WTC11 (cell line): ENCODE results near the gene ZDBF2. TPM values are rescaled to one million over a fixed set of nuclear protein-coding genes. Genes with fewer than 3 reads are reported as not detected.

Experiments
- ATAC-seq: fragments of 200-7000 bp; cut with Tn5 transposase; 2 replicates; pipeline ENCODE4 v1.10.0; 2021; ENCODE audit warnings: mild to moderate bottlenecking, moderate library complexity
- CTCF ChIA-PET: fragments of 300-600 bp; sonication (Branson Sonifier 250); formaldehyde crosslinking; loops from one replicate; lab custom pipeline; 2021; ENCODE audit warnings: antibody characterized with exemption; lab: Charles Lee
- POLR2A ChIA-PET: fragments of 350-600 bp; sonication (Branson Sonifier 250); formaldehyde crosslinking; loops from one replicate; lab custom pipeline; 2021; ENCODE audit warnings: antibody characterized with exemption; lab: Charles Lee
- DNase-seq: peaks from one replicate; pipeline ENCODE4 v3.0.0; 2021; ENCODE audit warnings: low spot score
- H3K27ac Mint-ChIP-seq: 2 replicates; pipeline ENCODE4 v1.8.0; 2021; ENCODE audit warnings: mixed read lengths
- H3K27me3 Mint-ChIP-seq: 2 replicates; pipeline ENCODE4 v1.8.0; 2021; ENCODE audit warnings: low read depth, mild to moderate bottlenecking, moderate library complexity, mixed read lengths
- H3K36me3 Mint-ChIP-seq: 2 replicates; pipeline ENCODE4 v1.8.0; 2021; ENCODE audit warnings: mixed read lengths
- H3K4me1 Mint-ChIP-seq: 2 replicates; pipeline ENCODE4 v1.8.0; 2022; ENCODE audit warnings: mixed read lengths
- H3K4me3 Mint-ChIP-seq: 2 replicates; pipeline ENCODE4 v1.8.0; 2021; ENCODE audit warnings: mild to moderate bottlenecking, moderate library complexity, mixed read lengths
- H3K9me3 Mint-ChIP-seq: 2 replicates; pipeline ENCODE4 v1.8.0; 2021; ENCODE audit warnings: mixed read lengths
- CREB1 ChIP-seq: sonication (generic); formaldehyde crosslinking; IDR thresholded peaks from 2 replicates; pipeline ENCODE4 v1.8.0; 2023; ENCODE audit warnings: mild to moderate bottlenecking, missing genetic modification reagents
- PRRX2 ChIP-seq: fragments of 250-450 bp; sonication (Bioruptor Pico); IDR thresholded peaks from 2 replicates; pipeline ENCODE4 v1.8.0; 2021; ENCODE audit warnings: mild to moderate bottlenecking
- SMAD4 ChIP-seq: sonication (generic); formaldehyde crosslinking; IDR thresholded peaks from 2 replicates; pipeline ENCODE4 v1.8.0; 2022; ENCODE audit warnings: mild to moderate bottlenecking, missing genetic modification reagents
- TCF7 ChIP-seq: sonication (generic); formaldehyde crosslinking; IDR thresholded peaks from 2 replicates; pipeline ENCODE4 v1.8.0; 2022; ENCODE audit warnings: mild to moderate bottlenecking, low read depth, missing genetic modification reagents, moderate library complexity
- TEAD4 ChIP-seq: sonication (generic); formaldehyde crosslinking; IDR thresholded peaks from 2 replicates; pipeline ENCODE4 v1.8.0; 2022; ENCODE audit warnings: mild to moderate bottlenecking, missing genetic modification reagents
- ZNF121 ChIP-seq: sonication (generic); formaldehyde crosslinking; IDR thresholded peaks from 2 replicates; pipeline ENCODE4 v1.8.0; 2023; ENCODE audit warnings: missing genetic modification reagents
- ZNF138 ChIP-seq: sonication (generic); formaldehyde crosslinking; conservative IDR thresholded peaks from 2 replicates; pipeline ENCODE4 v1.8.1; 2022; ENCODE audit warnings: mild to moderate bottlenecking, moderate library complexity, missing genetic modification reagents
- ZNF416 ChIP-seq: fragments of 250-450 bp; sonication (Bioruptor Pico); IDR thresholded peaks from 2 replicates; pipeline ENCODE4 v1.9.0; 2021; ENCODE audit warnings: mild to moderate bottlenecking, inconsistent platforms
- total RNA-seq: library from RNA; stranded (reverse); gene quantifications from 3 replicates; pipeline ENCODE4 v1.2.3, GENCODE V29; 2021
- TF ChIP-seq, protein P1 (sequence below): sonication (generic); formaldehyde crosslinking; IDR thresholded peaks from 2 replicates; pipeline ENCODE4 v1.8.1; 2023; ENCODE audit warnings: mild to moderate bottlenecking, missing genetic modification reagents
- TF ChIP-seq, protein P2 (sequence below): fragments of 250-450 bp; sonication (Bioruptor Pico); IDR thresholded peaks from 2 replicates; pipeline ENCODE4 v1.9.0; 2021; ENCODE audit warnings: mild to moderate bottlenecking
- TF ChIP-seq, protein P3 (sequence below): sonication (generic); formaldehyde crosslinking; IDR thresholded peaks from 2 replicates; pipeline ENCODE4 v1.8.1; 2022; ENCODE audit warnings: low read depth, mild to moderate bottlenecking, moderate library complexity, missing genetic modification reagents, borderline replicate concordance
- TF ChIP-seq, protein P4 (sequence below): sonication (generic); formaldehyde crosslinking; IDR thresholded peaks from 2 replicates; pipeline ENCODE4 v1.8.0; 2022; ENCODE audit warnings: missing genetic modification reagents
- TF ChIP-seq, protein P5 (sequence below): fragments of 250-450 bp; sonication (Bioruptor Pico); IDR thresholded peaks from 2 replicates; pipeline ENCODE4 v1.9.0; 2021; ENCODE audit warnings: mild to moderate bottlenecking
- TF ChIP-seq, protein P6 (sequence below): fragments of 250-450 bp; sonication (Bioruptor Pico); conservative IDR thresholded peaks from 2 replicates; pipeline ENCODE4 v1.9.0; 2021; ENCODE audit warnings: mild to moderate bottlenecking
- TF ChIP-seq, protein P7 (sequence below): sonication (generic); formaldehyde crosslinking; IDR thresholded peaks from 2 replicates; pipeline ENCODE4 v1.8.1; 2023; ENCODE audit warnings: mild to moderate bottlenecking, missing genetic modification reagents, moderate library complexity
- TF ChIP-seq, protein P8 (sequence below): sonication (generic); formaldehyde crosslinking; IDR thresholded peaks from 2 replicates; pipeline ENCODE4 v1.8.1; 2023; ENCODE audit warnings: mild to moderate bottlenecking, missing genetic modification reagents, moderate library complexity
- TF ChIP-seq, protein P9 (sequence below): sonication (generic); formaldehyde crosslinking; IDR thresholded peaks from 2 replicates; pipeline ENCODE4 v1.8.0; 2022; ENCODE audit warnings: mild to moderate bottlenecking, missing genetic modification reagents
- TF ChIP-seq, protein P10 (sequence below): fragments of 250-450 bp; sonication (Bioruptor Pico); IDR thresholded peaks from 2 replicates; pipeline ENCODE4 v1.8.0; 2021; ENCODE audit warnings: mild to moderate bottlenecking
- TF ChIP-seq, protein P11 (sequence below): sonication (generic); formaldehyde crosslinking; conservative IDR thresholded peaks from 2 replicates; pipeline ENCODE4 v1.8.1; 2022; ENCODE audit warnings: mild to moderate bottlenecking, missing genetic modification reagents

Gene ZDBF2
- total RNA-seq, 1 experiment from 2014 or later = 16.0 TPM

DNA sequence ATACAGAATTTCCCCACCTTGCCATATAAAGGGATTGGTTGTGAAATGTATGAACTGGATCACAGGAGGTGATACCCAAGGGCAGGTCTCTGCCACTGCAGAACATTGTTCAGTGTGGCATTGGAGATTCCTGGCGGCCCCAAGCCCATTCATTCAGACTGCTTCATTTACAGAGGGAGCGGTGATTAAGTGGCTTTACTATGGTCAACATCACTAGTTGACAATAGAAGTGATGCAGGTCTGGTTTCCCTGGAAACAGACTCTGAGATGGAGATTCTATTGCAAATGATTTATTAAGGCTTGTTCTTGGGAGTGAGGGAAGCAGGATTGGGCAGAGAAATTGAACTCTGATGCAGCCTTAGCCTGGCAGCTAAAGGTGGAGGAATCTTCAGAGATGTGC is 62.4 kb downstream of the ZDBF2 start:
- Mint-ChIP-seq H3K27ac (no peak overlapping the region), H3K9me3 (no peaks in the 10 kb centered on the region), H3K4me1 (no peaks in the 10 kb centered on the region), H3K4me3 (no peak overlapping the region), H3K36me3 (no peaks in the 10 kb centered on the region), H3K27me3 (no peaks in the 10 kb centered on the region)
- ATAC-seq (no peak), DNase-seq (no peak)
- CTCF ChIA-PET = no interaction called here
- POLR2A ChIA-PET = no interaction called here
- TF ChIP-seq SMAD4 (CRISPR knock-in tag) = no peak
- TF ChIP-seq, protein P1, sequence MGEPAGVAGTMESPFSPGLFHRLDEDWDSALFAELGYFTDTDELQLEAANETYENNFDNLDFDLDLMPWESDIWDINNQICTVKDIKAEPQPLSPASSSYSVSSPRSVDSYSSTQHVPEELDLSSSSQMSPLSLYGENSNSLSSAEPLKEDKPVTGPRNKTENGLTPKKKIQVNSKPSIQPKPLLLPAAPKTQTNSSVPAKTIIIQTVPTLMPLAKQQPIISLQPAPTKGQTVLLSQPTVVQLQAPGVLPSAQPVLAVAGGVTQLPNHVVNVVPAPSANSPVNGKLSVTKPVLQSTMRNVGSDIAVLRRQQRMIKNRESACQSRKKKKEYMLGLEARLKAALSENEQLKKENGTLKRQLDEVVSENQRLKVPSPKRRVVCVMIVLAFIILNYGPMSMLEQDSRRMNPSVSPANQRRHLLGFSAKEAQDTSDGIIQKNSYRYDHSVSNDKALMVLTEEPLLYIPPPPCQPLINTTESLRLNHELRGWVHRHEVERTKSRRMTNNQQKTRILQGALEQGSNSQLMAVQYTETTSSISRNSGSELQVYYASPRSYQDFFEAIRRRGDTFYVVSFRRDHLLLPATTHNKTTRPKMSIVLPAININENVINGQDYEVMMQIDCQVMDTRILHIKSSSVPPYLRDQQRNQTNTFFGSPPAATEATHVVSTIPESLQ (CRISPR knock-in tag) = no peak
- no peak for TF ChIP-seq ZNF121 (CRISPR knock-in tag)
- TF ChIP-seq ZNF416 = no peak
- TF ChIP-seq ZNF138 (CRISPR knock-in tag) = no peak
- TF ChIP-seq, protein P2, sequence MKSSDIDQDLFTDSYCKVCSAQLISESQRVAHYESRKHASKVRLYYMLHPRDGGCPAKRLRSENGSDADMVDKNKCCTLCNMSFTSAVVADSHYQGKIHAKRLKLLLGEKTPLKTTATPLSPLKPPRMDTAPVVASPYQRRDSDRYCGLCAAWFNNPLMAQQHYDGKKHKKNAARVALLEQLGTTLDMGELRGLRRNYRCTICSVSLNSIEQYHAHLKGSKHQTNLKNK (CRISPR knock-in tag) = no peak
- TF ChIP-seq, protein P3, sequence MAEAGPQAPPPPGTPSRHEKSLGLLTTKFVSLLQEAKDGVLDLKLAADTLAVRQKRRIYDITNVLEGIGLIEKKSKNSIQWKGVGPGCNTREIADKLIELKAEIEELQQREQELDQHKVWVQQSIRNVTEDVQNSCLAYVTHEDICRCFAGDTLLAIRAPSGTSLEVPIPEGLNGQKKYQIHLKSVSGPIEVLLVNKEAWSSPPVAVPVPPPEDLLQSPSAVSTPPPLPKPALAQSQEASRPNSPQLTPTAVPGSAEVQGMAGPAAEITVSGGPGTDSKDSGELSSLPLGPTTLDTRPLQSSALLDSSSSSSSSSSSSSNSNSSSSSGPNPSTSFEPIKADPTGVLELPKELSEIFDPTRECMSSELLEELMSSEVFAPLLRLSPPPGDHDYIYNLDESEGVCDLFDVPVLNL (CRISPR knock-in tag) = no peak
- TF ChIP-seq, protein P4, sequence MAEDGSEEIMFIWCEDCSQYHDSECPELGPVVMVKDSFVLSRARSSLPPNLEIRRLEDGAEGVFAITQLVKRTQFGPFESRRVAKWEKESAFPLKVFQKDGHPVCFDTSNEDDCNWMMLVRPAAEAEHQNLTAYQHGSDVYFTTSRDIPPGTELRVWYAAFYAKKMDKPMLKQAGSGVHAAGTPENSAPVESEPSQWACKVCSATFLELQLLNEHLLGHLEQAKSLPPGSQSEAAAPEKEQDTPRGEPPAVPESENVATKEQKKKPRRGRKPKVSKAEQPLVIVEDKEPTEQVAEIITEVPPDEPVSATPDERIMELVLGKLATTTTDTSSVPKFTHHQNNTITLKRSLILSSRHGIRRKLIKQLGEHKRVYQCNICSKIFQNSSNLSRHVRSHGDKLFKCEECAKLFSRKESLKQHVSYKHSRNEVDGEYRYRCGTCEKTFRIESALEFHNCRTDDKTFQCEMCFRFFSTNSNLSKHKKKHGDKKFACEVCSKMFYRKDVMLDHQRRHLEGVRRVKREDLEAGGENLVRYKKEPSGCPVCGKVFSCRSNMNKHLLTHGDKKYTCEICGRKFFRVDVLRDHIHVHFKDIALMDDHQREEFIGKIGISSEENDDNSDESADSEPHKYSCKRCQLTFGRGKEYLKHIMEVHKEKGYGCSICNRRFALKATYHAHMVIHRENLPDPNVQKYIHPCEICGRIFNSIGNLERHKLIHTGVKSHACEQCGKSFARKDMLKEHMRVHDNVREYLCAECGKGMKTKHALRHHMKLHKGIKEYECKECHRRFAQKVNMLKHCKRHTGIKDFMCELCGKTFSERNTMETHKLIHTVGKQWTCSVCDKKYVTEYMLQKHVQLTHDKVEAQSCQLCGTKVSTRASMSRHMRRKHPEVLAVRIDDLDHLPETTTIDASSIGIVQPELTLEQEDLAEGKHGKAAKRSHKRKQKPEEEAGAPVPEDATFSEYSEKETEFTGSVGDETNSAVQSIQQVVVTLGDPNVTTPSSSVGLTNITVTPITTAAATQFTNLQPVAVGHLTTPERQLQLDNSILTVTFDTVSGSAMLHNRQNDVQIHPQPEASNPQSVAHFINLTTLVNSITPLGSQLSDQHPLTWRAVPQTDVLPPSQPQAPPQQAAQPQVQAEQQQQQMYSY (CRISPR knock-in tag) = no peak
- TF ChIP-seq, protein P5, sequence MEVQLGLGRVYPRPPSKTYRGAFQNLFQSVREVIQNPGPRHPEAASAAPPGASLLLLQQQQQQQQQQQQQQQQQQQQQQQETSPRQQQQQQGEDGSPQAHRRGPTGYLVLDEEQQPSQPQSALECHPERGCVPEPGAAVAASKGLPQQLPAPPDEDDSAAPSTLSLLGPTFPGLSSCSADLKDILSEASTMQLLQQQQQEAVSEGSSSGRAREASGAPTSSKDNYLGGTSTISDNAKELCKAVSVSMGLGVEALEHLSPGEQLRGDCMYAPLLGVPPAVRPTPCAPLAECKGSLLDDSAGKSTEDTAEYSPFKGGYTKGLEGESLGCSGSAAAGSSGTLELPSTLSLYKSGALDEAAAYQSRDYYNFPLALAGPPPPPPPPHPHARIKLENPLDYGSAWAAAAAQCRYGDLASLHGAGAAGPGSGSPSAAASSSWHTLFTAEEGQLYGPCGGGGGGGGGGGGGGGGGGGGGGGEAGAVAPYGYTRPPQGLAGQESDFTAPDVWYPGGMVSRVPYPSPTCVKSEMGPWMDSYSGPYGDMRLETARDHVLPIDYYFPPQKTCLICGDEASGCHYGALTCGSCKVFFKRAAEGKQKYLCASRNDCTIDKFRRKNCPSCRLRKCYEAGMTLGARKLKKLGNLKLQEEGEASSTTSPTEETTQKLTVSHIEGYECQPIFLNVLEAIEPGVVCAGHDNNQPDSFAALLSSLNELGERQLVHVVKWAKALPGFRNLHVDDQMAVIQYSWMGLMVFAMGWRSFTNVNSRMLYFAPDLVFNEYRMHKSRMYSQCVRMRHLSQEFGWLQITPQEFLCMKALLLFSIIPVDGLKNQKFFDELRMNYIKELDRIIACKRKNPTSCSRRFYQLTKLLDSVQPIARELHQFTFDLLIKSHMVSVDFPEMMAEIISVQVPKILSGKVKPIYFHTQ (CRISPR knock-in tag) = no peak
- TF ChIP-seq CREB1 (CRISPR knock-in tag) = no peak
- TF ChIP-seq, protein P6, sequence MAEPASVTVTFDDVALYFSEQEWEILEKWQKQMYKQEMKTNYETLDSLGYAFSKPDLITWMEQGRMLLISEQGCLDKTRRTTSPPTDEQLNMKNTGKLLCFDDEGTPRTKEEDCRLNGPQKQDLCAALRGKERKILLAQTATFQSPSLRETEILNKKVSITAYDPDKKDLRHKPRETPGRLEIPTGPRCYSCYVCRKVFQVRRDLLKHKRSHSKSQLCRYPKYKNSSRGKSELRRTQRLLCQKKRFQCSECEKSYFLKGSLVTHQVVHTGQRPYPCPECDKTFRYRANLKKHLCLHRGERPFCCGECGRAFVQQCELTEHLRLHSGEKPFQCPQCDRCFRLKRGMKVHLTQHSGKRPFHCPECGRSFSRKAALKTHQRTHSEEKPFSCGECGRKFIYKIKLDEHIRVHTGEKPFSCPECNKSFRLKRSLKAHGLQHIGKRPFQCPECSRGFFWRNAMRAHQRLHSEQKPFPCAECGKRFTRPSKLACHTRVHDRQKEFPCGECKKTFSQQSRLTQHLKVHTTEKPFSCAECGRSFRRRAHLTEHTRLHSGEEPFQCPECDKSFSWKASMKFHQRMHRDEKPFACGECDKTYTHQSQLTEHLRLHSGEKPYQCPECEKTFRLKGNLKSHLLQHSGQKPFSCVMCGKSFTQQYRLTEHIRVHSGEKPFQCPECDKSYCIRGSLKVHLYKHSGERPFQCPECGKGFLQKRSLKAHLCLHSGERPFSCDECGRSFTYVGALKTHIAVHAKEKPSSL (CRISPR knock-in tag) = no peak
- TF ChIP-seq, protein P7, sequence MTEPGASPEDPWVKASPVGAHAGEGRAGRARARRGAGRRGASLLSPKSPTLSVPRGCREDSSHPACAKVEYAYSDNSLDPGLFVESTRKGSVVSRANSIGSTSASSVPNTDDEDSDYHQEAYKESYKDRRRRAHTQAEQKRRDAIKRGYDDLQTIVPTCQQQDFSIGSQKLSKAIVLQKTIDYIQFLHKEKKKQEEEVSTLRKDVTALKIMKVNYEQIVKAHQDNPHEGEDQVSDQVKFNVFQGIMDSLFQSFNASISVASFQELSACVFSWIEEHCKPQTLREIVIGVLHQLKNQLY (CRISPR knock-in tag) = no peak
- TF ChIP-seq, protein P8, sequence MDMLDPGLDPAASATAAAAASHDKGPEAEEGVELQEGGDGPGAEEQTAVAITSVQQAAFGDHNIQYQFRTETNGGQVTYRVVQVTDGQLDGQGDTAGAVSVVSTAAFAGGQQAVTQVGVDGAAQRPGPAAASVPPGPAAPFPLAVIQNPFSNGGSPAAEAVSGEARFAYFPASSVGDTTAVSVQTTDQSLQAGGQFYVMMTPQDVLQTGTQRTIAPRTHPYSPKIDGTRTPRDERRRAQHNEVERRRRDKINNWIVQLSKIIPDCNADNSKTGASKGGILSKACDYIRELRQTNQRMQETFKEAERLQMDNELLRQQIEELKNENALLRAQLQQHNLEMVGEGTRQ = no peak
- TF ChIP-seq TEAD4 = no peak
- TF ChIP-seq, protein P9, sequence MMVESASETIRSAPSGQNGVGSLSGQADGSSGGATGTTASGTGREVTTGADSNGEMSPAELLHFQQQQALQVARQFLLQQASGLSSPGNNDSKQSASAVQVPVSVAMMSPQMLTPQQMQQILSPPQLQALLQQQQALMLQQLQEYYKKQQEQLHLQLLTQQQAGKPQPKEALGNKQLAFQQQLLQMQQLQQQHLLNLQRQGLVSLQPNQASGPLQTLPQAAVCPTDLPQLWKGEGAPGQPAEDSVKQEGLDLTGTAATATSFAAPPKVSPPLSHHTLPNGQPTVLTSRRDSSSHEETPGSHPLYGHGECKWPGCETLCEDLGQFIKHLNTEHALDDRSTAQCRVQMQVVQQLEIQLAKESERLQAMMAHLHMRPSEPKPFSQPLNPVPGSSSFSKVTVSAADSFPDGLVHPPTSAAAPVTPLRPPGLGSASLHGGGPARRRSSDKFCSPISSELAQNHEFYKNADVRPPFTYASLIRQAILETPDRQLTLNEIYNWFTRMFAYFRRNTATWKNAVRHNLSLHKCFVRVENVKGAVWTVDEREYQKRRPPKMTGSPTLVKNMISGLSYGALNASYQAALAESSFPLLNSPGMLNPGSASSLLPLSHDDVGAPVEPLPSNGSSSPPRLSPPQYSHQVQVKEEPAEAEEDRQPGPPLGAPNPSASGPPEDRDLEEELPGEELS = no peak
- TF ChIP-seq, protein P10, sequence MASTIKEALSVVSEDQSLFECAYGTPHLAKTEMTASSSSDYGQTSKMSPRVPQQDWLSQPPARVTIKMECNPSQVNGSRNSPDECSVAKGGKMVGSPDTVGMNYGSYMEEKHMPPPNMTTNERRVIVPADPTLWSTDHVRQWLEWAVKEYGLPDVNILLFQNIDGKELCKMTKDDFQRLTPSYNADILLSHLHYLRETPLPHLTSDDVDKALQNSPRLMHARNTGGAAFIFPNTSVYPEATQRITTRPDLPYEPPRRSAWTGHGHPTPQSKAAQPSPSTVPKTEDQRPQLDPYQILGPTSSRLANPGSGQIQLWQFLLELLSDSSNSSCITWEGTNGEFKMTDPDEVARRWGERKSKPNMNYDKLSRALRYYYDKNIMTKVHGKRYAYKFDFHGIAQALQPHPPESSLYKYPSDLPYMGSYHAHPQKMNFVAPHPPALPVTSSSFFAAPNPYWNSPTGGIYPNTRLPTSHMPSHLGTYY (CRISPR knock-in tag) = no peak
- TF ChIP-seq, protein P11, sequence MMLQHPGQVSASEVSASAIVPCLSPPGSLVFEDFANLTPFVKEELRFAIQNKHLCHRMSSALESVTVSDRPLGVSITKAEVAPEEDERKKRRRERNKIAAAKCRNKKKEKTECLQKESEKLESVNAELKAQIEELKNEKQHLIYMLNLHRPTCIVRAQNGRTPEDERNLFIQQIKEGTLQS (CRISPR knock-in tag) = no peak
- TF ChIP-seq PRRX2 (CRISPR knock-in tag) = no peak
- no peak for TF ChIP-seq TCF7 (CRISPR knock-in tag)
